Left ventricle myocardium inferior (tissue), 1 donor: ENCODE results near the gene DNTTIP2. TPM values are rescaled to one million over a fixed set of nuclear protein-coding genes. Genes with fewer than 3 reads are reported as not detected.
"Not testable (repeated sequence)": the region's sequence is repeated elsewhere in the genome, so short reads cannot be mapped to it uniquely, and the experiment has no call there.

ENCODE experiments used
- DNase-seq: peaks from one replicate; pipeline ENCODE4 v3.0.0-alpha.2; 2020
- H3K27ac ChIP-seq: fragments of 200-600 bp; replicated peaks from 2 replicates; pipeline ENCODE4 v1.8.0; 2021
- H3K27me3 ChIP-seq: fragments of 200-600 bp; 2 replicates; pipeline ENCODE4 v1.8.0; 2021; ENCODE audit warnings: low read depth
- H3K36me3 ChIP-seq: fragments of 200-600 bp; 2 replicates; pipeline ENCODE4 v1.8.0; 2021
- H3K4me1 ChIP-seq: fragments of 200-600 bp; 2 replicates; pipeline ENCODE4 v1.8.0; 2021
- H3K4me3 ChIP-seq: fragments of 200-600 bp; 2 replicates; pipeline ENCODE4 v1.8.0; 2021; ENCODE audit warnings: mild to moderate bottlenecking, moderate library complexity
- H3K9me3 ChIP-seq: fragments of 200-600 bp; replicated peaks from 2 replicates; pipeline ENCODE4 v1.8.0; 2021
- intact Hi-C: fragments of 100-400 bp; cut with micrococcal nuclease; formaldehyde crosslinking; loops from one replicate; pipeline ENCODE4 v1.11.0; 2022
- total RNA-seq: library from RNA; stranded (reverse); fragmentation: NEBNext Ultra II Directional; extraction: Animal tissue kit (Norgen Biotek cat#: 25700); gene quantifications from one replicate; pipeline ENCODE4 v1.2.1, GENCODE V29; 2021
- TF ChIP-seq, protein P1 (sequence below): fragments of 200-600 bp; IDR thresholded peaks from 2 replicates; pipeline ENCODE4 v1.8.0; 2021; ENCODE audit warnings: antibody characterized with exemption, mild to moderate bottlenecking, borderline replicate concordance
- donor health status: DM: no; HTN: yes; CAD: no; lungs with severe emphysema.

The DNTTIP2 gene
- total RNA-seq, 1 donor from 2014 or later = 40.0 TPM

- H3K27me3 ChIP-seq = no peaks in the 10 kb centered on the region
- no peak for DNase-seq
- TF ChIP-seq, protein P1, sequence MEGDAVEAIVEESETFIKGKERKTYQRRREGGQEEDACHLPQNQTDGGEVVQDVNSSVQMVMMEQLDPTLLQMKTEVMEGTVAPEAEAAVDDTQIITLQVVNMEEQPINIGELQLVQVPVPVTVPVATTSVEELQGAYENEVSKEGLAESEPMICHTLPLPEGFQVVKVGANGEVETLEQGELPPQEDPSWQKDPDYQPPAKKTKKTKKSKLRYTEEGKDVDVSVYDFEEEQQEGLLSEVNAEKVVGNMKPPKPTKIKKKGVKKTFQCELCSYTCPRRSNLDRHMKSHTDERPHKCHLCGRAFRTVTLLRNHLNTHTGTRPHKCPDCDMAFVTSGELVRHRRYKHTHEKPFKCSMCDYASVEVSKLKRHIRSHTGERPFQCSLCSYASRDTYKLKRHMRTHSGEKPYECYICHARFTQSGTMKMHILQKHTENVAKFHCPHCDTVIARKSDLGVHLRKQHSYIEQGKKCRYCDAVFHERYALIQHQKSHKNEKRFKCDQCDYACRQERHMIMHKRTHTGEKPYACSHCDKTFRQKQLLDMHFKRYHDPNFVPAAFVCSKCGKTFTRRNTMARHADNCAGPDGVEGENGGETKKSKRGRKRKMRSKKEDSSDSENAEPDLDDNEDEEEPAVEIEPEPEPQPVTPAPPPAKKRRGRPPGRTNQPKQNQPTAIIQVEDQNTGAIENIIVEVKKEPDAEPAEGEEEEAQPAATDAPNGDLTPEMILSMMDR = no peak
- peaks cover 12% of the 10 kb centered on the region for H3K9me3 ChIP-seq
- intact Hi-C loops = no loop called here
- H3K4me3 ChIP-seq = no peak overlapping the region
- H3K27ac ChIP-seq = no peak overlapping the region
- no peaks in the 10 kb centered on the region for H3K36me3 ChIP-seq
- peaks cover 10% of the 10 kb centered on the region for H3K4me1 ChIP-seq
Observed at GRCh38 chr1:93853940-93854339, 25.1 kb downstream of the DNTTIP2 start.

DNA sequence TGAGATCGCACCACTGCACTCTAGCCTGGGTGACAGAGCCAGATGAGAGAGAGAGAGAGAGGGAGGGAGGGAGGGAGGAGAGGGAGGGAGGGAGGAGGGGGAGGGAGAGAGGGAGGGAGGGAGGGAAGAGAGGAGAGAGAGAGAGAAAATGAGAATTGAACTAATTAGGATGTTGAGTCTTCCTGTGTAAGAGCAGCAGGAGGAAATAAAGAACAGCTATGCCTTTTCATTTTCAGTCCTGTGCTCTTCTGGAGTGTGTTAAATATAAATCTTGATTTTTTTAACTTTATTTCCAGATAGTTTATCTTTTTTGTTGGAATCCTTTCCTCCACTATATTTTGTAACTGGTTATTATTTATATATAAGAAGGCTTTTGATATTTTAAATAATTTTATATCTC lies 27.1 kb downstream of the DNTTIP2 start:
- Histone ChIP-seq H3K9me3 (peaks cover 5% of the 10 kb centered on the region), H3K4me3 (no peak overlapping the region), H3K36me3 (no peaks in the 10 kb centered on the region), H3K27ac (no peak overlapping the region), H3K4me1 (peaks cover 25% of the 10 kb centered on the region), H3K27me3 (no peaks in the 10 kb centered on the region)
- no peak for DNase-seq
- TF ChIP-seq, protein P1 = no peak
- intact Hi-C loops = no loop called here

DNA sequence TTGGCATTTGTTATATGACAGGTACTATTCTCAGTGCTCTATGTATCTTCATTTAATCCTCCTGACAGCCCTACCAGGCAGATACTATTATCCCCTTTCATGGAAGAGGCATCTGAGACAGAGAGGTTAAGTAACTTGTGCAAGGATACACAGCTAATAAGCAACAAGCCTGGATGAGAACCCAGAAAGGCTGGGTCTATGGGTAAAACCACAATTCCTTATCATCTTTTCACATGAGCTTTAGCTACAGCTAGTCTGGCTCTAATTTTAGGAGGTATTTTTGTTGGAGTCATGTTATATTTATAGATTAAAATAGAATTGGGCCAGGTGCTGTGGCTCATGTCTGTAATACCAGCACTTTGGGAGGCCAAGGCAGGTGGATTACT lies 27.7 kb downstream of the DNTTIP2 start:
- H3K9me3 ChIP-seq = peaks cover 5% of the 10 kb centered on the region
- no peak for DNase-seq
- H3K27ac ChIP-seq = no peak overlapping the region
- H3K36me3 ChIP-seq = no peaks in the 10 kb centered on the region
- intact Hi-C loops = no loop called here
- H3K4me1 ChIP-seq = peaks cover 25% of the 10 kb centered on the region
- H3K27me3 ChIP-seq = no peaks in the 10 kb centered on the region
- no peak overlapping the region for H3K4me3 ChIP-seq
- TF ChIP-seq, protein P1 = no peak

- intact Hi-C loops = not testable (repeated sequence)
Observed at GRCh38 chr1:93850687-93851326, 28.2 kb downstream of the DNTTIP2 start.

GRCh38 chr1:93848350-93848883 lies 30.6 kb downstream of the DNTTIP2 start:
- DNase-seq = no peak
- Histone ChIP-seq H3K9me3 (peaks cover 5% of the 10 kb centered on the region), H3K27ac (peak overlapping the region; percentile 98), H3K27me3 (no peaks in the 10 kb centered on the region), H3K4me3 (peak overlapping the region; percentile 86), H3K4me1 (peaks cover 50% of the 10 kb centered on the region), H3K36me3 (no peaks in the 10 kb centered on the region)
- TF ChIP-seq, protein P1 = no peak
- intact Hi-C loops = loop anchor here (10.0 kb wide), 1 partner anchor 414 kb away; no protein-coding TSS in a partner anchor

More at GRCh38 chr1:93850687-93851326, 28.2 kb downstream of the DNTTIP2 start:
- not testable (repeated sequence) for H3K27ac ChIP-seq, H3K9me3 ChIP-seq, H3K4me3 ChIP-seq, H3K27me3 ChIP-seq, H3K36me3 ChIP-seq
- H3K4me1 ChIP-seq = peaks cover 28% of the 10 kb centered on the region
- TF ChIP-seq, protein P1 = peak; percentile 88
- DNase-seq = peak; percentile 72
